Frontal cortex (tissue), 4 donors: ENCODE results near the gene PEMT. TPM values are rescaled to one million over a fixed set of nuclear protein-coding genes. Genes with fewer than 3 reads are reported as not detected.
"Not testable (repeated sequence)": the region's sequence is repeated elsewhere in the genome, so short reads cannot be mapped to it uniquely, and the experiment has no call there.

ENCODE experiments used
- DNase-seq, 2 donors: peaks; one replicate each; pipeline ENCODE4 v3.0.0; 2012; ENCODE audit warnings: low spot score in 2 of 2
- FAIRE-seq: peaks from 2 replicates; lab custom pipeline; 2012; peaks lifted over from hg19 to GRCh38; lab: Jason Lieb, UNC
- total RNA-seq: library from RNA; depleted of rRNA; stranded (reverse); fragments of >200 nt; gene quantifications from one replicate; pipeline ENCODE4 v1.2.3, GENCODE V29; 2014
- donor health status: control.
- donor health status: control.
- donor health status: control.

The PEMT gene, protein sequence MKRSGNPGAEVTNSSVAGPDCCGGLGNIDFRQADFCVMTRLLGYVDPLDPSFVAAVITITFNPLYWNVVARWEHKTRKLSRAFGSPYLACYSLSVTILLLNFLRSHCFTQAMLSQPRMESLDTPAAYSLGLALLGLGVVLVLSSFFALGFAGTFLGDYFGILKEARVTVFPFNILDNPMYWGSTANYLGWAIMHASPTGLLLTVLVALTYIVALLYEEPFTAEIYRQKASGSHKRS
- total RNA-seq: 17.1 TPM

DNA sequence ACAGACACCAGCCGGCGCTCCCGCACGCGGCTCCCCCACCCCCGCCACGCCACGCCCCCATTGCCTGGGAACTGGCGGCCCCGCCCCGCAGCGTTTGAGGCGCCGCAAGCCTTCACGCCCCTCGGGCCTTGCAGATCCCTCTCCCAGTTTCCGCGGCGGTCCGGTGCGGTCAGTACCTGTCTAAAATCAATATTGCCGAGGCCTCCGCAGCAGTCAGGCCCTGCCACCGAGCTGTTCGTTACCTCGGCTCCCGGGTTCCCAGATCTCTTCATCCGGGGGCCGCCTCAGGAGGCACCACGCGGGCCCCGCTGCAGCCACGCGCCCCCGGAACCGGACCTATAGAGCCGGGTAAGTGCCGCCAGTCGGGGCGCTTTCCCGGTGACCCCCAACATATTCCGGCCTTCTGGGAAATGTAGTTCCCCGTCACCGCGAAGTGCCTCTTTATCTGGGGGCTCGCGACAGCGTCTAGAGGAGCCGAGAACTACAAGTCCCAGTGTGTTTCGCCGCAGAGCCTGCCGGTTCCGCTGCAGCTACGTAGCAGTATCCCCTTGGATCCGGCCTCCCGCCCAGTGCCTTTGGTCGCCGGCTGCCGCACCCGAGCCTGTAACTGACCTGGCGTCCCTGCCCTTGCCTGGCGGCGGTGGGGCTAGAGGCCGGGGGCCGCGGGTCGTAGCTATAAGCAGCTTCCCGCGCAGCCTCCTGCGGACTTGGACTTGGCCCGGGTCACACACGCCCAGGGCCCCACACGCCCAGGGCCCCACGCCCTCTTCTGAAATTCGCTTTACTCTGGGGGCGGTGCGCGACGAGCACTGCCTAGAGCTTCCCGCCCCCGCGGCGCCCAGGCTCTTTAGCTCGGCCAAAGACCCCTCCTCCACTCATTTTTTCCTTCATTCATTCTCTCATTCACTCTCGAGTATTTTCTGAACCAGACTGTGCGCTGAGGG is at the start of gene PEMT:
PEMT (minus strand) TSS at position 354 of the 944 bp plus-strand sequence; CDS start at position 272, 82 bp downstream.
- FAIRE-seq: no peak

GRCh38 chr17:17639661-17640270 is 48.3 kb upstream of the PEMT start:
- not testable (repeated sequence) for DNase-seq, FAIRE-seq

More for the DNA sequence above, at the start of gene PEMT:
- DNase-seq: peak; percentile 96 to 97

DNA sequence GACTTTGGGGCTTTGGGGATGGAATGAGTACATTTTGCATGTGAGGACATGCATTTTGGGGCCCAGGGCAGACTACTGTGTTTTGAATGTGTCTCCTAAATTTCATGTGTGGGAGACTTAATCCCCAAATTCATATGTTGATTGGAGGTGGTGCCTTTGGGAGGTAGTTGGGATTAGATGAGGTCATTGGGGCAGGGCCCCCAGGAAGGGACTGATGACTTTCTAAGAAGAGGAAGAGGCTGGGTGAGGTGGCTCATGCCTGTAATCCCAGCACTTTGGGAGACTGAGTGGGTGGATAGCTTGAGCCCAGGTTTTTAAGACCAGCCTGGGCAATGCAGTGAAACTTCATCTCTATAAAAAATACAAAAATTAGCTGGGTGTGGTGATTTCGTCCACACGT is 47.0 kb upstream of the PEMT start:
- FAIRE-seq: no peak

DNA sequence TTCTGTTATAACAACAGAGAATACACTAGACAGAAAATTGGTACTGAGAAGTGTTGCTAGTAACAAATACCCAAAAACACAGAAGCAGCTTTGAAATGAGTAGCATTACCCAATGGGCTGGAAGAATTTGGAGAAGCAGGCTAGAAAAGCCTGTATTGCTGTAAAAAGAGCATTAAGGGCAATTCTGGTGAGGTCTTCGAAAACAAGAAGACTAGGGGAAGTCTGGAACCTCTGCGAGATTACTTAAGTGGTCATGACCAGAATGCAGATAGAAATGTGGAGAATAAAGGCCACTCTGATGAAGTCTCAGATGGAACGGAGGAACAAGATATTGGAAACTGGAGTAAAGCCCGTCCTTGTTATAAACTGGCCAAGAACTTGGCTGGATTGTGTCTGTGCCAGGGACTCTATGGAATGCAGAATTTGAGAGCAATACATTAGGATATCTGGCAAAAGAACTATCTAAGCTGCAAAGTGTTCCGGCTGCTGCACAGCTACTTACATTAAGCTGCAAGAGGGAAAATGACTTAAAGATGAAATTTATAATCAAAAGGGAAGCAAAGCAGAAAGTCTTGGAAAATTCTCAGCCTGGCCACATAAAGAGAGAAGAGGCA is 44.9 kb upstream of the PEMT start:
- no peak for DNase-seq
- no peak for FAIRE-seq

More for the DNA sequence above, 47.0 kb upstream of the PEMT start:
- no peak for DNase-seq

DNA sequence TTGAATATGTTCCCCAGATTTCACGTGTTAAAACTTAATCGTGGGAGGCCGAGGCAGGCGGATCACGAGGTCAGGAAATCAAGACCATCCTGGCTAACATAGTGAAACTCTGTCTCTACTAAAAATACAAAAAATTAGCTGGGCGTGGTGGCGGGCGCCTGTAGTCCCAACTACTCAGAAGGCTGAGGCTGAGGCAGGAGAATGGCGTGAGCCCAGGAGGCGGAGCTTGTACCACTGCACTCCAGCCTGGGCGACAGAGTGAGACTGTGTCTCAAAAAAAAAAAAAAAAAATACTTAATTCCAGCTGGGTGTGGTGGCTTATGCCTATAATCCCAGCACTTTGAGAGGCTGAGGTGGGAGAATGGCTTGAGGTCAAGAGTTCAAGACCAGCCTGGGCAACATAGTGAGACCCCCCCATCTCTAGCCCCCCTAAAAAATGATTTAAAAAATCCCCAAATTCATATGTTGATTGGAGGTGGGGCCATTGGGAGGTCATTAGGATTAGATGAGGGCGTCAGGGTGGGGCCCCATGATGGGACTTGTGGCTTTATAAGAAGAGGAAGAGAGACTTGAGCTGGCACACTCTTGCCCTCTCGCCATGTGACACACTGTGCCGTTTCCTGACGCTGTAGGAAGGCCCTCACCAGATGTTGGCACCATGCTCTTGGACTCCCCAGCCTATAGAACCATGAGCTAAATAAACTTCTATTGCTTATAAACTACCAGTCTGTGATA is 44.2 kb upstream of the PEMT start:
- FAIRE-seq, DNase-seq: not testable (repeated sequence)

DNA sequence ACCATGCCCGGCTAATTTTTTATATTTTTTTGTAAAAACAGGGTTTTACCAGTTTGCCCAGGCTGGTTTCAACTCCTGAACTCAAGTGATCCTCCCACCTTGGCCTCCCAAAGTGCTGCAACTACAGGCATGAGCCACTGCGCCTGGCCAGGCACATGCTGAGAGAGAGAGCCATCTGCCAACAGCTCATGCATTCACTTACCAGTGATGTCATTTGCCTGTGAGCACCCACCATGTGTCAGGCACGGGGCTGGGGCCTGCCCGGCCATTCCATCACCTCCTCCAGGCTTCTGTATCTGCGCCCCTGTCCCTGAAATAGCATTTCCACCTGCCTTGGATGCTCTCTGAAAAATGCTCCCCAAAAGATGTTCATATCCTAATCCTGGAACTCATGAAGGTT is 43.6 kb upstream of the PEMT start:
- no peak for FAIRE-seq
- no peak for DNase-seq

- DNase-seq (no peak), FAIRE-seq (no peak)
These were observed 41.8 kb upstream of the PEMT start for GRCh38 chr17:17633310-17633709.

GRCh38 chr17:17632690-17633089 is 41.2 kb upstream of the PEMT start:
- FAIRE-seq, DNase-seq: not testable (repeated sequence)

DNA sequence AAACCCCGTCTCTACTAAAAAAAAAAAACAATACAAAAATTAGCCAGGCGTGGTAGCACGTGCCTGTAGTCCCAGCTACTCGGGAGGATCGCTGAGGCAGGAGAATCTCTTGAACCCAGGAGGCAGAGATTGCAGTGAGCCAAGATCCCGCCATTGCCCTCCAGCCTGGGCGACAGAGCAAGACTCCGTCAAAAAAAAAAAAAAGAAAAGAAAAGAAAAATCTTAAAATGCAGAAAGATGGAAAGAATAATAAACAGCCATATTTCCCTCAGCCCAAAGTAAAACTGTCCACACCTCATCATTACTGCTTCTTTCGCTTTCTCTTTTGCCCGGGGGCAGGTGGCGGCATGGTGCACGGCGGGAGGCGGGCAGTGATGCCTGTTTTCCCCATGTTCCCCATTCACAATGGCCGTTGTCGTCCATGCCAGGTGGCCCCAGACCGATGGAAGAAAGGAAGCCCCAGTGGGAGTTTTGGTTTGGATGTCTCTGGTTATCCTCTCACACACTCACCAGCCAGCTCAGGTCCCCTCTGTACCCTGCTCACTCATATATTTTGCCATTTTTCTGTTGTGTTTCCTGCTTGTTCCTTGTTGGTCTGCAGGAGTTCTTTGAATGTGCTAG is 37.0 kb upstream of the PEMT start:
- no peak for DNase-seq
- FAIRE-seq: no peak

GRCh38 chr17:17626840-17627239 is 35.3 kb upstream of the PEMT start:
- FAIRE-seq: no peak
- DNase-seq: no peak

- no peak for FAIRE-seq
- DNase-seq: no peak
These were observed 34.8 kb upstream of the PEMT start for GRCh38 chr17:17626151-17626805.

DNA sequence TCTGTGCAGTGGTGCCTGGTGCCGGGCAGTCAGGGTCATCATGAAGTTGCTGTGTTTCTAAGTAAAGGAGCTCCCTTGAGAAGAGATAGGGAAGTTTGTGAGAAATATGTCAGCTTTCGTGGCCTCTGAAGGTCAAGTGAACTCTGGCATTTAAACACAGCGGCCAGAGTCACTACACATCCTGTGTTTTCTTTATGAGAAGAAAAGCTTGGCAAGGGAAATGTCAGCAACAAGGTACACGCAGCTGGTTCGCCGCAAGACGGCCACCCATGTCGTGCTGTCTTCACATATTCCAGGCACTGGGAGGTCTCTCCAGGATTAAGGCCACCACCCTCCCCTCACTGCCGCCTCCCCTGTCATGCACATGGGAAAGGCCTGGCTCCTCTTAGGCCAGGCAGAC is 33.2 kb upstream of the PEMT start:
- FAIRE-seq: no peak
- DNase-seq: no peak

DNA sequence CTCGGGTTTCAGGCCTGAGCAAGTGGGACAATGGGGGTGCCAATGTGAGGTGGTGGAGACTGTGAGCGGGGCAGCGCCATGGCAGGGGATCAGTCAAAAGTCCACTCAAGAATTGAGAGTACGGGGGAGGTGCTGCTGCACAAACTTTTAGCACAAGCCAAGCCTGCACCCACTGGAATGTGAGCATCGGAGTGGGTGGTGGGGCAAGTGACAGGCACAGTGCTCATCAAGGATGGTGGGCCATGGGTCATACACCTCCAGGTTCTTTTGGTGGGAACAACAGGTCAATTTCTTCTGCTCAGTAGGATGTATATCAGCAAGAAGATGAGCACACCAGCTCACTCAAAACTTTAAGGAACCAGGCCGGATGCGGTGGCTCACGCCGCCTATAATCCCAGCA is 32.4 kb upstream of the PEMT start:
- no peak for DNase-seq
- no peak for FAIRE-seq

DNA sequence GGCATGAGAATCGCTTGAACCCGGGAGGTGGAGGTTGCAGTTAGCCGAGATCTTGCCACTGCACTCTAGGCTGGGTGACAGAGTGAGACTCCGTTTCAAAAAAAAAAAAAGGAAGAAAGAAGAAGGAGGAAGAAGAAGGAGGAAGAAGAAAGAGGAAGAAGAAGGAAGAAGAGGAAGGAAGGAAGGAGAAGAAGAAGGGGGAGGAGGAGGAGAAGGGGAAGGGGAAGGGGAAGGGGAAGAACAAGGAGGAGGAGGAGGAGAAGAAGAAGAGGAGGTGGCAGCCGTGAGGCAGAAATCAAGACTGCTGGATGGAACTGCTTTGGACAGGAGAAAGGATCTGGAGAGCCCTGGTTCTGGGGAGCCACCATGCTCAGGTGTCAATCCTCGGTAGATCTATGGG is 29.7 kb upstream of the PEMT start:
- FAIRE-seq: no peak
- no peak for DNase-seq

DNA sequence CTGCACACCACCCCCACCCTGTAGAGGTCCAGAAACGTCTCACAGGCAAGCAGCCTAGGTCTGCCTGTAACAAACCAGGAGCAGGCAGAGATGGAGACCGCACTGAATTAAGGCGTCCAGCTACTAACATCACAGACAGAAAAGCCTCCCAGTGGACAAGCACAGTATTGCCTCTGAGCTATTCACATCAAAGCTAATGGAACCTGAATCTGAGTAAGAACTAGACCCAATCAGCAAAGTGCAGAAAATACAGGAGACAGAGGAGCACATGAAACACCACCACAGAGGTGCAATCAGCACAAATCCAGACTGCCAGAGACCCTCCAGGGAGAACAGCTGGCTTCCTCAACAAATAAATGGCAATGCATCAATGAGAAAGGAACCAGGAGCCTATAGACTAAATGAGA is 22.2 kb upstream of the PEMT start:
- FAIRE-seq (no peak), DNase-seq (peak; percentile 17 to 58)

DNA sequence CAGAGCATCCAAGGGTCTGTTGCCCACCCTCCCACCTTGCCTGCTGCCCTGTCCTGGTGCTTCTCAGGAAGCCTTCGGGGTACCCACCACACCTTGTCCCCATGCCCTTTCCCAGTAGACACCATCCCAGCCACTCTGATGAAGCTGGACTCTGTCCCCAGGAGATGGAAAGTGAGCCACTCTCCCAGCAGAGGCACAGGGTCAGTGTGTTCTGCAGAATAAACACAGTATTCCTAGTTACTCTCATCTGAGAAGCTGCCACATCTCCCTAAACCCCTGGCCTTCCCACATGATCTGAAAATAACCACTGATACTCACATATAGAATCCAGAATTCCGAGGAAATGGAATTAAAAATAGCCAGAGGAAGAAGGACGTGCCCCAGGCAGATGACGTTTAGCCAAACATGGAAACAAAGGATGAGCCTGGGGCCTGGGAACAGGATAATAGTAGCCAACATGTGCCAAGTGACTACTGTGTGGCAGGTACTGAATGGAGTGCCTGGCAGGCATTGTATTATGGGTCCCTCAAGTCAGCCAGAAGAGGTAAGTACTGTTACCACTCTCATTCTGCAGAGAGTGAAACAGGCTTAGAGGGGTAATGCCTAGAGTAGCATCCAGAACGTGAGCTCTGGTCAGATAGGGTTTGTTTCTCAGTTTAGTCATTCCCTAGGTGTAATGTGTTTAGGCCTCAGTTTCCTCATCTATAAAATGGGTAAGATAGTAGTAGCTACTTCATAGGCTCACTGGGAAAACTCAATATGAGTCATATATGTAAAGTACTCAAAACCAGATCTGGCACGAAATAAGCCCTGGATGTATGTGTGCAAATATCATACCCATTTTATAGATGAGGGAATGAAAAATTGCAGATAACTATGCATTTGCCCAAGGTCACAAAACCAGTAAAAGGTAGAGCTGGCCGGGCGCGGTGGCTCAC is 20.8 kb upstream of the PEMT start:
- no peak for DNase-seq
- FAIRE-seq: no peak

GRCh38 chr17:17609121-17609520 is 17.6 kb upstream of the PEMT start:
- no peak for DNase-seq
- no peak for FAIRE-seq
